Rectal smooth muscle tissue (tissue), 1 donor: ENCODE data around the gene MAP3K13.

Experiments used
- H3K27ac ChIP-seq: one replicate; pipeline ENCODE4 v1.7.0; 2013; ENCODE audit warnings: low read depth, low read length, inconsistent platforms
- H3K27me3 ChIP-seq: one replicate; pipeline ENCODE4 v1.7.0; 2013; ENCODE audit warnings: low read length; ENCODE audit not compliant: control insufficient read depth, insufficient read depth
- H3K36me3 ChIP-seq: one replicate; pipeline ENCODE4 v1.7.0; 2013; ENCODE audit warnings: low read length; ENCODE audit not compliant: control insufficient read depth, insufficient read depth
- H3K4me1 ChIP-seq: one replicate; pipeline ENCODE4 v1.7.0; 2013; ENCODE audit warnings: low read length; ENCODE audit not compliant: control insufficient read depth, insufficient read depth
- H3K4me3 ChIP-seq: one replicate; pipeline ENCODE4 v1.7.0; 2013; ENCODE audit warnings: low read length
- H3K9ac ChIP-seq: one replicate; pipeline ENCODE4 v1.7.0; 2013; ENCODE audit warnings: low read length

MAP3K13 gene

GRCh38 chr3:185511711-185512110 lies 148.8 kb downstream of the MAP3K13 start:
- no peak overlapping the region for H3K4me3 ChIP-seq
- H3K9ac ChIP-seq: no peak overlapping the region
- no peak overlapping the region for H3K27ac ChIP-seq

GRCh38 chr3:185517387-185518130 lies 154.6 kb downstream of the MAP3K13 start:
- H3K4me1 ChIP-seq: no peaks in the 10 kb centered on the region
- no peaks in the 10 kb centered on the region for H3K27me3 ChIP-seq
- H3K9ac ChIP-seq: no peak overlapping the region
- H3K27ac ChIP-seq: no peak overlapping the region
- no peaks in the 10 kb centered on the region for H3K36me3 ChIP-seq
- no peak overlapping the region for H3K4me3 ChIP-seq

More at GRCh38 chr3:185511711-185512110, 148.8 kb downstream of the MAP3K13 start:
- H3K27me3 ChIP-seq: no peaks in the 10 kb centered on the region
- no peaks in the 10 kb centered on the region for H3K4me1 ChIP-seq
- H3K36me3 ChIP-seq: no peaks in the 10 kb centered on the region

- no peak overlapping the region for H3K9ac ChIP-seq
- no peaks in the 10 kb centered on the region for H3K27me3 ChIP-seq
- no peak overlapping the region for H3K27ac ChIP-seq
- H3K4me1 ChIP-seq: no peaks in the 10 kb centered on the region
- no peak overlapping the region for H3K4me3 ChIP-seq
- H3K36me3 ChIP-seq: no peaks in the 10 kb centered on the region
These were observed 156.1 kb downstream of the MAP3K13 start for GRCh38 chr3:185519021-185519420.

- no peak overlapping the region for H3K27ac ChIP-seq
- no peak overlapping the region for H3K9ac ChIP-seq
- no peaks in the 10 kb centered on the region for H3K36me3 ChIP-seq
- H3K4me1 ChIP-seq: no peaks in the 10 kb centered on the region
- no peaks in the 10 kb centered on the region for H3K27me3 ChIP-seq
- no peak overlapping the region for H3K4me3 ChIP-seq
These were observed 158.6 kb downstream of the MAP3K13 start for GRCh38 chr3:185521349-185522138.

GRCh38 chr3:185526349-185526951 lies 163.5 kb downstream of the MAP3K13 start:
- Histone ChIP-seq H3K27ac (no peak overlapping the region), H3K9ac (no peak overlapping the region), H3K27me3 (no peaks in the 10 kb centered on the region), H3K4me1 (no peaks in the 10 kb centered on the region), H3K36me3 (no peaks in the 10 kb centered on the region), H3K4me3 (no peak overlapping the region)

- Histone ChIP-seq H3K27ac (no peak overlapping the region), H3K36me3 (no peaks in the 10 kb centered on the region), H3K27me3 (no peaks in the 10 kb centered on the region), H3K9ac (no peak overlapping the region), H3K4me3 (no peak overlapping the region), H3K4me1 (no peaks in the 10 kb centered on the region)
These were observed 164.4 kb downstream of the MAP3K13 start for GRCh38 chr3:185527364-185527763.

- Histone ChIP-seq H3K27ac (no peak overlapping the region), H3K36me3 (no peaks in the 10 kb centered on the region), H3K9ac (no peak overlapping the region), H3K27me3 (no peaks in the 10 kb centered on the region), H3K4me1 (no peaks in the 10 kb centered on the region), H3K4me3 (no peak overlapping the region)
These were observed 165.6 kb downstream of the MAP3K13 start for GRCh38 chr3:185528532-185528931.

GRCh38 chr3:185530856-185531255 lies 167.9 kb downstream of the MAP3K13 start:
- H3K36me3 ChIP-seq: no peaks in the 10 kb centered on the region
- no peak overlapping the region for H3K9ac ChIP-seq
- H3K4me1 ChIP-seq: no peaks in the 10 kb centered on the region
- H3K27ac ChIP-seq: no peak overlapping the region
- H3K27me3 ChIP-seq: no peaks in the 10 kb centered on the region
- no peak overlapping the region for H3K4me3 ChIP-seq

- H3K27me3 ChIP-seq: no peaks in the 10 kb centered on the region
- no peak overlapping the region for H3K9ac ChIP-seq
- H3K4me1 ChIP-seq: no peaks in the 10 kb centered on the region
- no peak overlapping the region for H3K4me3 ChIP-seq
- no peaks in the 10 kb centered on the region for H3K36me3 ChIP-seq
- H3K27ac ChIP-seq: no peak overlapping the region
These were observed 170.0 kb downstream of the MAP3K13 start for GRCh38 chr3:185532901-185533300.

- Histone ChIP-seq H3K36me3 (no peaks in the 10 kb centered on the region), H3K4me3 (no peak overlapping the region), H3K27ac (no peak overlapping the region), H3K9ac (no peak overlapping the region), H3K4me1 (no peaks in the 10 kb centered on the region), H3K27me3 (no peaks in the 10 kb centered on the region)
These were observed 171.6 kb downstream of the MAP3K13 start for GRCh38 chr3:185534511-185534910.

- Histone ChIP-seq H3K4me3 (no peak overlapping the region), H3K9ac (no peak overlapping the region), H3K27ac (no peak overlapping the region), H3K4me1 (no peaks in the 10 kb centered on the region), H3K36me3 (no peaks in the 10 kb centered on the region), H3K27me3 (no peaks in the 10 kb centered on the region)
These were observed 174.5 kb downstream of the MAP3K13 start for GRCh38 chr3:185537369-185537970.
